HG03095 (cell line): ENCODE results near the gene WDR35.
A peak's percentile ranks its signal among the peaks of the same experiment; 100 is the strongest.

Experiments used
- ATAC-seq: cut with Tn5 transposase; IDR thresholded peaks from one replicate; pipeline ENCODE4 v1.9.1; 2021; ENCODE audit warnings: moderate library complexity; ENCODE audit not compliant: unreplicated experiment

The WDR35 gene

GRCh38 chr2:20011276-20012031 lies 21.5 kb upstream of the WDR35 start:
- no peak for ATAC-seq

- ATAC-seq = no peak
Observed at GRCh38 chr2:20008703-20009102, 18.8 kb upstream of the WDR35 start.

- ATAC-seq = no peak
Observed at GRCh38 chr2:20005891-20006470, 16.1 kb upstream of the WDR35 start.

- ATAC-seq = no peak
Observed at GRCh38 chr2:20005067-20005627, 15.2 kb upstream of the WDR35 start.

- no peak for ATAC-seq
Observed at GRCh38 chr2:20001361-20001863, 11.5 kb upstream of the WDR35 start.

- ATAC-seq = no peak
Observed at GRCh38 chr2:19993731-19994130, 3.8 kb upstream of the WDR35 start.

GRCh38 chr2:19991895-19992294 lies 2.0 kb upstream of the WDR35 start:
- no peak for ATAC-seq

- ATAC-seq = no peak
Observed at GRCh38 chr2:19990416-19990728, 467 bp upstream of the WDR35 start.

GRCh38 chr2:19989342-19989666 lies 601 bp downstream of the WDR35 start:
- no peak for ATAC-seq

- ATAC-seq = no peak
Observed at GRCh38 chr2:19988600-19988999, 1.3 kb downstream of the WDR35 start.

GRCh38 chr2:19987936-19988335 lies 2.0 kb downstream of the WDR35 start:
- peak; percentile 73 for ATAC-seq

GRCh38 chr2:19982268-19982667 lies 7.6 kb downstream of the WDR35 start:
- ATAC-seq = no peak

- no peak for ATAC-seq
Observed at GRCh38 chr2:19979932-19980331, 10.0 kb downstream of the WDR35 start.

GRCh38 chr2:19973466-19973865 lies 16.4 kb downstream of the WDR35 start:
- no peak for ATAC-seq

- ATAC-seq = no peak
Observed at GRCh38 chr2:19971691-19972090, 18.2 kb downstream of the WDR35 start.

- ATAC-seq = no peak
Observed at GRCh38 chr2:19963386-19963785, 26.5 kb downstream of the WDR35 start.

GRCh38 chr2:19955544-19956422 lies 34.1 kb downstream of the WDR35 start:
- peak; percentile 63 for ATAC-seq

- ATAC-seq = no peak
Observed at GRCh38 chr2:19949071-19949470, 40.8 kb downstream of the WDR35 start.

GRCh38 chr2:19947184-19947940 lies 42.5 kb downstream of the WDR35 start:
- no peak for ATAC-seq

- ATAC-seq = no peak
Observed at GRCh38 chr2:19944205-19944845, 45.6 kb downstream of the WDR35 start.
